Dermis lymphatic vessel endothelial cell (primary cell): ENCODE data around the gene SPATA6L. TPM values are rescaled to one million over a fixed set of nuclear protein-coding genes. Genes with fewer than 3 reads are reported as not detected.

Experiments used
- total RNA-seq: library from RNA; depleted of rRNA; stranded (reverse); fragments of >200 nt; gene quantifications from 2 replicates; pipeline ENCODE4 v1.2.1, GENCODE V29; 2014

Gene SPATA6L
- total RNA-seq, result 6.0 and 8.7 TPM in 2 replicates

GRCh38 chr9:4666042-4666699 is at the start of gene SPATA6L:
Gene SPATA6L (minus strand): TSS chr9:4666480. CDS start chr9:4666250, 230 bp downstream.

GRCh38 chr9:4679268-4680172 is 13.2 kb upstream of the SPATA6L start, which contains the start of gene CDC37L1:
Gene CDC37L1 (plus strand): TSS chr9:4679569. CDS start chr9:4679768, 199 bp downstream.

GRCh38 chr9:4662108-4662988 is 3.9 kb downstream of the SPATA6L start, which contains the start of gene PLPP6:
Gene PLPP6 (plus strand): TSS chr9:4662294. CDS start chr9:4662376, 82 bp downstream.

Other genes starting within 250 kb of the SPATA6L start
- gene SLC1A1, start 176.0 kb downstream of the SPATA6L start, total RNA-seq, result 2.2 and 4.4 TPM in 2 replicates
- gene PLPP6, start 4.2 kb downstream of the SPATA6L start, total RNA-seq, result 5.8 and 7.2 TPM in 2 replicates
- 7.9 and 11.6 TPM in 2 replicates for gene CDC37L1, start 13.1 kb upstream of the SPATA6L start, total RNA-seq
- 53.0 and 82.6 TPM in 2 replicates for gene AK3, start 74.7 kb upstream of the SPATA6L start, total RNA-seq
- gene RCL1, start 126.5 kb upstream of the SPATA6L start, total RNA-seq, result 8.7 and 11.6 TPM in 2 replicates